Cerebellar cortex (tissue), 1 donor: ENCODE results near the gene OMP.

Experiments used
- DNase-seq: peaks from one replicate; pipeline ENCODE4 v3.0.0-alpha.2; 2015; ENCODE audit warnings: low spot score

OMP gene

GRCh38 chr11:77104727-77105126 is 2.1 kb downstream of the OMP start:
- no peak for DNase-seq

DNA sequence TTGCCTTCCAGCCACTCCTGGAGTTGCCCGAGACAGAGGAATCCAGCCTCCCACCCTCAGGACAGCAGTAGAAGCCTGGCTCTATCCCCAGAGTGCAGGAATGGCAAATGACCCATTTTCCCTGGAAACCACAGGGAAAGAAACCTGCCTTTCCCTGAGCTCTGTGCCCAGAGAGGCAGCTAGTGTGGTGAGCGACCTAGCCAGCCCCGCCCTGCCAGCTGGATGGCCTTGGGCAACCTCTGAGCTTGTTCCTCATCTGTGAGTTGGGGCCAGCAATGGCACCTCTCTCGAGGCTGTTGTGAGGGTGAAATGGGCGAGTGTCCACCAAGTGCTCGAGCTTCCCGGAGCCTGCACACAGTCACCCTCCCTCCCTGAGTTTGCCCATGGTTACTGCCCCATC is 3.7 kb downstream of the OMP start:
- DNase-seq, result peak; percentile 44

DNA sequence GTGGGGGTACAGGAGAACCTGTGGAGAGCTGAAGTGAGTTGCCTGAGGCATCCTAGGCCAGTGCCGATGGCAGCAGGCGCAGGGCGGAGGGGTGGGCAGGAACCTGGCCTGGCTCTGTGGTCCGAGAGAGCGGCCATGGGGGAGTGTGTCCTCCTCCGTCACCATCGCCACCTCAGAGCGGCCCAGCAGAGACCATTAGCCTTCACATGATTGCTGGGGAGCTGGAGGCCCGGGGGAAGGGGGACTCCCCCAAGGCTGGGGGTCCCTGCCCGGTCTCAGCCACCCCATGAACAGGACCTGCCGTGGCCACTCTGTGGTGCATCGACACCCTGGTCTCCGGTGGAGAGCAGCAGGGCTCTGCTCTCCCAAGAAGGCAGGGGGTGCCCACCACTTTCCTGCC is 4.1 kb downstream of the OMP start:
- DNase-seq, result no peak

DNA sequence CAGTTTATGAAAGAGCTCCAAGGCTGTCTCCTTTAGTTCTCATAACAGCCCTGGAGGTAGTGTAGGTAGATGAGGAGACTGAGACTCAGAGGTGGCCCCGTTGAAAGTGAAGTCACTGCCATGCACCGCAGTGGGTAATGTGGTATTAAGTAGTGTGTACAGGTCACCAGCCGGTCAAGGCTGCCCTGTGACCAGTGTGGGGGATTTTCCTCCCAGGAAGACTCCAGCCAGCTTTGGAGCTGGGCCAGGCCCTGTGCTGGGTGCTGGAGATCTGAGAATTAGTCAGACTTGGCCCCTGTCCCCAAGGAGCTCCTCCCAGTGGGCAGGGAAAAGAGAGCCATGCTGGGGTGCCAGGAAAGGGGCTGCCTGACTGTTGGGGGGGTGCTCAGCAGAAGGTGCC is 5.3 kb downstream of the OMP start:
- no peak for DNase-seq

DNA sequence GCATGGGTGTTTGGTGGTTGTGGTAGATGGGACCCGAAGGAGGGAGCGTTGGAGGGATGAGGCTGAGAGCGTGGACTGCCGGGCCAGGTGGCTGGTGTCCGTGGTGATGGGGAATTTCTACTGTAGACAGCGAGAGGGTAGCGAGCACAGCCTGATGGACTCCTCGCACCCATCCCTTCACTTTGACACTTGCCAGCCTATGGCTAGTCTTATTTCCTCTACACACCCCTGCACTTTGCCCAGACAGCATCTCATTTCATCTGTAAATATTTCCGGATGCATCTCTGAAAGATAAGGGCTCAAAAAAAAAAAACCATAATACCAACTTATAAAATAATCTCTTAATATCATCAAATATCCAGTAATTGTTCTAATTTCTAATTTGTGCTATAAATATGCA is 5.8 kb downstream of the OMP start:
- no peak for DNase-seq

GRCh38 chr11:77109236-77110019 is 6.8 kb downstream of the OMP start:
- DNase-seq, result no peak

GRCh38 chr11:77110836-77111235 is 8.2 kb downstream of the OMP start:
- DNase-seq, result no peak

- DNase-seq, result no peak
Measured at GRCh38 chr11:77111277-77111676, 8.6 kb downstream of the OMP start.

DNA sequence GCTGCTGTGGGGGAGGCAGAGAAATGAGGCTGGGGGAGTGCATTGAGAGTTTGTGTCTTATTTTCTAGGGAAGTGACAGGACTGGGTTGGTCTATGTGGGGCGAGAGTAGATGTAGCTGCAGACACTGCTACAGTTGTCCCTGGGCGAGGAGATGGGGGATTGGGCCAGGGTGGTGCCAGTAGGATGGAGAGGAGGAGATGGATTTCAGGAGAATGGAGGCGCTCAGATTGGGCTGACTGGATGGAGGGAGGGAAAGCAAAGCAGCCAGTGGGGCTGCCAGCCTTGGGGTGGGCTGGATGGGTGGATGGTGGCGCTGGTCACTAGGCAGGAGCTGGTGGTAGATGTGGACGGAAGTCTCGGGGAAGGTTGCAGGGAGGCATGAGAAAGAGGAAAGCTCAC is 9.3 kb downstream of the OMP start:
- DNase-seq, result no peak

- DNase-seq, result no peak
Measured at GRCh38 chr11:77112641-77113381, 10.2 kb downstream of the OMP start.

DNA sequence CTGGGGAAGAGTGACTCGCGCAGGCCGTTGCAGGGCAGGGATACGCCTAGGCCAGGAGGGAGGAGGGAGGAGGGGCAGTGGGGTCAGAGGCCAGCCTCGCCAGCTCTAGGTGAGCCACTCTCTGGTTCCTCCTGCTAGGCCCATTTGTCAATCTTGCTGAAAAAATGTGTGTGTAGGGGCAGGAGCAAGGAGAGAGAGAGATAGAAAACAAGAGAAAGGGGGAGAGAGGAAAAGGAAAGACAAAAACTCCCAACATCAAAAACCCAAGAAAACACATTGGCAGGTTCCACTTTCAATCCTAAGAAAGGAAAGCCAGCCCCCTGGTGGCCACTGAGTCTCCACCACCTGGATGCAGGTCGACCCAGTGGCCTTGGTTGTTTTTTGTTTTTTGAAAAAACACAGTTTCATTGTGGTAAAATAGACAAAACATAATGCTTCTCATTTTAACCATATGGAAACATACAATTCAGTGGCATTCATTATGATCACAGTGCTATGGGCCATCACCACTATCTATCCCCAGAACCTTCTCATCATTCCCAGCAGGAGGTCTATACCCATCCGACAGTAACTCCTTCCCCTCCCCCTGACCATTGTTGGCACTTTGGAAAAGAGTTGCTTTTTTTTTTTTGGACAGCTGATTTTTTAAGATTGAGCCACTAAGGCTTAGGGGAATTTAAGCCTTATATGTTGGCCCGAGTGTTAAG is 10.9 kb downstream of the OMP start:
- DNase-seq, result peak; percentile 53

GRCh38 chr11:77114089-77114463 is 11.4 kb downstream of the OMP start:
- no peak for DNase-seq

- DNase-seq, result no peak
Measured at GRCh38 chr11:77115181-77115611, 12.6 kb downstream of the OMP start.

GRCh38 chr11:77115956-77116355 is 13.3 kb downstream of the OMP start:
- DNase-seq, result no peak

GRCh38 chr11:77117492-77117891 is 14.9 kb downstream of the OMP start:
- DNase-seq, result no peak

DNA sequence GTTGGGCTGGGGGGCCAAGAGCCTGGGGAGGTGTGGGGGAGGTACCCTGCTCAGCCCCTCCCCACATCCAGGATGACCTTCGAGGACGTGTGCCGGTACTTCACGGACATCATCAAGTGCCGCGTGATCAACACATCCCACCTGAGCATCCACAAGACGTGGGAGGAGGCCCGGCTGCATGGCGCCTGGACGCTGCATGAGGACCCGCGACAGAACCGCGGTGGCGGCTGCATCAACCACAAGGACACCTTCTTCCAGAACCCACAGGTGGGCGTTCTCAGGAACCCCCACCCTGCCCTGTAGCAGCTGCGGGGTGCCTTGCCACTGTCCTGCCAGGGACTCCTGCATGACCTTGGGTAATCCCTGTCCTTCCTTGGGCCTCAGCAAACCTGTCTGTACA is 15.4 kb downstream of the OMP start:
- DNase-seq, result no peak

DNA sequence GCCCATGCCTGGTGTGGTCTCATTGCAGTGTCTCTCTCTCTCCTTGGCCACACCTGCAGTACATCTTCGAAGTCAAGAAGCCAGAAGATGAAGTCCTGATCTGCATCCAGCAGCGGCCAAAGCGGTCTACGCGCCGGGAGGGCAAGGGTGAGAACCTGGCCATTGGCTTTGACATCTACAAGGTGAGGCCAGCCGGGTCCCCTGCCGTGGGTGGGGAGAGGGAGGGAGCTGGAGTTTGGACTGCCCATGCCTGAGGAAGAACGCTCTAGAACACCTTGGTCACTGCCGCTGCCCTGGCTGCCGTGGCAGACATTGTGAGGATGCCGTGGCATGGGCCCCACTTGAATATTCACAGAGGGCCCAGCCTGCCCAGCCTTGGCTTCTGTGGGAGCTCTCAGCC is 16.3 kb downstream of the OMP start:
- DNase-seq, result no peak

- DNase-seq, result no peak
Measured at GRCh38 chr11:77119531-77119936, 16.9 kb downstream of the OMP start.

GRCh38 chr11:77120571-77120970 is 17.9 kb downstream of the OMP start:
- DNase-seq, result no peak

DNA sequence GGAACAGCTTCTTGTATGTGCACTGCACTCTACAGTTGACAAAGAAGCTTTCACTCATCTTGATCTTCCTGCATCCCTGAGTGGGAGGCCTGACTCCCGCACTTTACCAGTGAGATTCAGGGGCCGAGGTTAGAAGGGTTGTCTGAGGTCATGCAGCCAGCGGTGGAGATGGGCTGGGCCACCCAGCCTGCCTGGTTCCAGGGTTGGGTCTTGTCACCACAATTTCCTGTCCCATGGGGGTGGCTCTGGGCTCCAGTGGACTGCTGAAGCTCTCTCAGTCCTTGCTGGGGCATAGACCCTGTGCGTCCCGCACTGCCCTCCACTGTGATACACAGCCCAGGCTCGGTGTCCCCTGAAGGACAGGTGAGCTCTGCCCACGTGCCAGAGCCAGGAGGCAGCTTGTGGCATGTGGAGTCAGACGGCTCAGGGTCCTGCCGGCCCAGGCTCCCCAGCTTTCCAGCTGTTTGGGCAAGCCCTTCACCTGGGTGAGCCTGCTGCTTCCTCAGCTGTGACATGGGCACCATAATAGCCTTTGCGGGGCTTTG is 18.5 kb downstream of the OMP start:
- DNase-seq, result no peak

GRCh38 chr11:77121876-77122575 is 19.4 kb downstream of the OMP start:
- DNase-seq, result no peak

DNA sequence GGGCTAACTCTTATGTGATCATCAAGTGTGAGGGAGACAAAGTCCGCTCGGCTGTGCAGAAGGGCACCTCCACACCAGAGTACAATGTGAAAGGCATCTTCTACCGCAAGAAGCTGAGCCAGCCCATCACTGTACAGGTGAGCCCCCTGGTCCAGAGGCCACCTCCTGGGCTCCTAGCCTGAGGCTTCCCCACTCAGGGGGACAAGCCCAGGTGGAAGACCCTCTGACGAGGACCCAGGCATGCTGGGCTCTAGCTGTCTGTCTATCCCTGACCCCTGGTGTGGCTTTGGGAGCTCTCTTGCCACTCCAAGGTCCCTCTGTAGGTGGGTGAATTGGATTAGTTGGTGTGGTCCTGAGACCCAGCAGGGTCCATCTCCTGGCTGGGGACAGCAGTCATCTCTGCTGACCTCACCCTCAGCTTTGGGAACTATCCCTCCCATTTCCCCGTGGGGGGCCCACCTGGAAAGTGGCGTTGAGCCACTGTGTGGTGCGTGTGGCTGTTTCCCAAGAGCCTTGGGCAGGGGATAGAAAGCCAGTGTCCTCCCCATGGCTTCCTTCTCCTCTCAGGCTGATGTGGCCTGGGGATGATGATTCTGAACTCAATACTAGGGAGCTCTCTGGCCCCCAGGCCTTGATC is 20.1 kb downstream of the OMP start:
- DNase-seq, result no peak
